Measurements from ENCODE around the gene ARVCF.

The ARVCF gene

DNA sequence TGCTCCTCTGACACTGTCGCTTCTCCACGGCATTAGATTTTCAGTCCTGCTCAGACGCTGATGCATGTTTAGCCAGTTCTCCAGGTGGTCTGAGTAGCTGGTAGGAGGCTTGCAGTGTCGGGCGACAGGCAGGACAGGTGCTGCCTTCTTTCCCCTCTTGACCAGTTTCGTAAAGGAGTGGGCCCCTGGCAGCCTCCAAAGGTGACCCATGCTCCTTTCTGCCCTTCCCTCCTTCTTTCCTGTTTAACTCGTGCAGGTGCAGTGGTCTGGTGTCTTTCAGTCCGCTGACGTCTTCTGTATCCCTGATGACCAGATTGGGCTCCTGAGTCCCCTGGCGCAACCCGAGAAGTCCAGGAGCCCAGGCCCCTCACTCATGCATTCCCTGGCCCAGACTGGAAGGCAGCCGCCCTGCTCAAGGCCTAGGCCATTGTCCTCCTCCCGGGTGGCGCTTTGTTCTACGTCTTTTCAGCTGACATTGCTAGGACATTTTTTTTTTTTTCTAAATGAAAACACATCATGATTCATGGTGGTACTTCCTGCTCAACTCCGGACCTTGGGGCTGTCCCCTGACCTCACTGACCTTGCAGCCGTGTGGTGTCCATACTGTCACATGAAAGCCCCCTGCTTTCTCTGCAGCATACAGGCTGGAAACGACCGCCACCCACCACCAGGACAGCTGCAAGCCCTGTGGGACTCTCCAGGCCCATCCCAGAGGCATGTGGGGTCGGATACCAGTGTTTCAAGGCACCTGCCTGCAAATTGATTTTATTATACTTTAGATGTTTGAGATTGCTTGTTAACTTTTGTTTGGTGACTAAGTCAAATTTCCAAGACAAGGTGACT is 49.5 kb downstream of the ARVCF start:
- Histone ChIP-seq H3K27ac (ENCODE audit: low read depth, low read length, severe bottlenecking) (no peak overlapping the region), H3K4me1 (ENCODE audit: control insufficient read depth, insufficient read depth, low read length, poor library complexity, severe bottlenecking) (peaks cover 12% of the 10 kb centered on the region), H3K4me3 (ENCODE audit: extremely low read depth, insufficient read depth, low read length, poor library complexity, severe bottlenecking) (no peak overlapping the region), H3K36me3 (ENCODE audit: control insufficient read depth, insufficient read depth, low read length) (peaks cover 15% of the 10 kb centered on the region), H3K9me3 (ENCODE audit: control insufficient read depth, low read length) (no peaks in the 10 kb centered on the region)
- WGBS, 2 experiments (ENCODE audit: insufficient coverage in 2 of 2), result 85 to 90% methylated on average over 16 to 17 of the region's 20 CpGs

GRCh38 chr22:19965771-19966709 is 50.6 kb downstream of the ARVCF start:
- Histone ChIP-seq H3K4me1 (ENCODE audit: control insufficient read depth, insufficient read depth, low read length, poor library complexity, severe bottlenecking) (peaks cover 12% of the 10 kb centered on the region), H3K9me3 (ENCODE audit: control insufficient read depth, low read length) (no peaks in the 10 kb centered on the region), H3K27ac (ENCODE audit: low read depth, low read length, severe bottlenecking) (no peak overlapping the region), H3K36me3 (ENCODE audit: control insufficient read depth, insufficient read depth, low read length) (peaks cover 7% of the 10 kb centered on the region), H3K4me3 (ENCODE audit: extremely low read depth, insufficient read depth, low read length, poor library complexity, severe bottlenecking) (no peak overlapping the region)
- 79 to 91% methylated on average over 5 to 6 of the region's 10 CpGs for WGBS, 2 experiments (ENCODE audit: insufficient coverage in 2 of 2)

DNA sequence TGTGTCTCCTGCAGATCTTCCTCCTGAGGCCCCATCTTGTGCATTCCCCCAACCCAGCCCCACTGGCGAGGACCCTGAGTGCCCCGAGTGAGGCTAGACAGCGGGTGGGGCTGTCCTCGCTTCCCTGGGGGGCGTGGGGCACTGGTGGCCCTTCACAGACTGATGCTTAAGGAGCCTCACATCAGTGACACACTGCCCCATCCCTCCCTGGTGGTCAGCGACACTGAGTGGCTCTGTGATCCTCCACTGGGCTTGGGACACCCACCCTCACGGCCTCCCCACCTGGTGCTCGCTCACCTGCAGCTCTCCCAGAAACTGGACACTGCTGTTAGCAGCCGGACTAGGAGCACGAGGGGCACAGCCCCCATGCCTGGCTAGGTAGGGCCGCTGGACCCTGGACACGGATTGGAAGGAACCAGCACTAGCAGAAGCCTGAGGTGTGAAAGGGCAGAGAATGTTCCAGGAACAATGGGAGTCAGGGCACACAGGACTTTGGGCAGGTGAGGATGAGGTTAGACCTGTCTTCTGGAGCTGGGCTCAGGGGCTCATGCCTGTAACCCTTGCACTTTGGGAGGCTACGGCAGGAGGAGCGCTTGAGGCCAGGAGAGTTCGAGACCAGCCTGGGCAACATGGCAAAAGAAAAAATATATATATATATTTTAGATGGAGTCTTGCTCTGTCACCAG is 51.8 kb downstream of the ARVCF start:
- H3K27ac ChIP-seq (ENCODE audit: low read depth, low read length, severe bottlenecking), result no peak overlapping the region
- no peak overlapping the region for H3K4me3 ChIP-seq (ENCODE audit: extremely low read depth, insufficient read depth, low read length, poor library complexity, severe bottlenecking)
- H3K9me3 ChIP-seq (ENCODE audit: control insufficient read depth, low read length), result no peaks in the 10 kb centered on the region
- H3K4me1 ChIP-seq (ENCODE audit: control insufficient read depth, insufficient read depth, low read length, poor library complexity, severe bottlenecking), result peaks cover 12% of the 10 kb centered on the region
- H3K36me3 ChIP-seq (ENCODE audit: control insufficient read depth, insufficient read depth, low read length), result peaks cover 7% of the 10 kb centered on the region
- WGBS, 2 experiments (ENCODE audit: insufficient coverage in 2 of 2), result 92 to 96% methylated on average over 7 to 12 of the region's 15 CpGs

GRCh38 chr22:19963863-19964642 is 52.6 kb downstream of the ARVCF start:
- Histone ChIP-seq H3K27ac (ENCODE audit: low read depth, low read length, severe bottlenecking) (no peak overlapping the region), H3K4me1 (ENCODE audit: control insufficient read depth, insufficient read depth, low read length, poor library complexity, severe bottlenecking) (peaks cover 13% of the 10 kb centered on the region), H3K9me3 (ENCODE audit: control insufficient read depth, low read length) (no peaks in the 10 kb centered on the region), H3K36me3 (ENCODE audit: control insufficient read depth, insufficient read depth, low read length) (peaks cover 7% of the 10 kb centered on the region), H3K4me3 (ENCODE audit: extremely low read depth, insufficient read depth, low read length, poor library complexity, severe bottlenecking) (no peak overlapping the region)
- 92 to 94% methylated on average over 9 to 12 of the region's 12 CpGs for WGBS, 2 experiments (ENCODE audit: insufficient coverage in 2 of 2)

DNA sequence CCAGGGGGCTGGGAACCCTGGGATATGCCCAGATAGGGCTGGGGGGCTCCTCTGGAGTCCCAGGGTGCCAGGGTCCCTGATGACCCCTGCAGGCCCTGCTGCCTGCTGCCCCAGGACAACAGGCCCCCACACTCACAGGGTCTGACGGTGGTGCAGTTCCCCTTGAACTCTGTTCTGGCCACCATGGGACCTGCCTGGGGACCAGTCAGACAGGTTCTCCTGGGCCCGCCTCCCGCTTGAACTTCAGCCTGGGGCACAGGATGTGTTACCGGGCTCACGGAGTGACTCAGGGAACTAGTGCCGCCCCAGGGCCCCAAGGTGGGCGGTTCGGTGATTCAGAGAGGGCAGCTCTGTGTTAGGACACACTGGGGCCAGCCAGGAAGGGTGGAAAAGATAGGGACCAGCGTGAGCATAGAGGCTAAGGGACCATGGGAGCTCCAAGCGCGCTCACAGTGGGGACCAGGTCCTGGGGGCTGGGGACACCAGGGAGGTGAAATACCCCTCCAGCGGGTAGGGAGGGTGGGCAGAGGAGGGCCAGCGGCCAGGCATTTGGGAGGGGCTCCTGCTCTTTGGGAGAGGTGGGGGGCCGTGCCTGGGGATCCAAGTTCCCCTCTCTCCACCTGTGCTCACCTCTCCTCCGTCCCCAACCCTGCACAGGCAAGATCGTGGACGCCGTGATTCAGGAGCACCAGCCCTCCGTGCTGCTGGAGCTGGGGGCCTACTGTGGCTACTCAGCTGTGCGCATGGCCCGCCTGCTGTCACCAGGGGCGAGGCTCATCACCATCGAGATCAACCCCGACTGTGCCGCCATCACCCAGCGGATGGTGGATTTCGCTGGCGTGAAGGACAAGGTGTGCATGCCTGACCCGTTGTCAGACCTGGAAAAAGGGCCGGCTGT is 53.5 kb downstream of the ARVCF start:
- no peak overlapping the region for H3K4me3 ChIP-seq (ENCODE audit: extremely low read depth, insufficient read depth, low read length, poor library complexity, severe bottlenecking)
- no peak overlapping the region for H3K27ac ChIP-seq (ENCODE audit: low read depth, low read length, severe bottlenecking)
- peaks cover 19% of the 10 kb centered on the region for H3K4me1 ChIP-seq (ENCODE audit: control insufficient read depth, insufficient read depth, low read length, poor library complexity, severe bottlenecking)

DNA sequence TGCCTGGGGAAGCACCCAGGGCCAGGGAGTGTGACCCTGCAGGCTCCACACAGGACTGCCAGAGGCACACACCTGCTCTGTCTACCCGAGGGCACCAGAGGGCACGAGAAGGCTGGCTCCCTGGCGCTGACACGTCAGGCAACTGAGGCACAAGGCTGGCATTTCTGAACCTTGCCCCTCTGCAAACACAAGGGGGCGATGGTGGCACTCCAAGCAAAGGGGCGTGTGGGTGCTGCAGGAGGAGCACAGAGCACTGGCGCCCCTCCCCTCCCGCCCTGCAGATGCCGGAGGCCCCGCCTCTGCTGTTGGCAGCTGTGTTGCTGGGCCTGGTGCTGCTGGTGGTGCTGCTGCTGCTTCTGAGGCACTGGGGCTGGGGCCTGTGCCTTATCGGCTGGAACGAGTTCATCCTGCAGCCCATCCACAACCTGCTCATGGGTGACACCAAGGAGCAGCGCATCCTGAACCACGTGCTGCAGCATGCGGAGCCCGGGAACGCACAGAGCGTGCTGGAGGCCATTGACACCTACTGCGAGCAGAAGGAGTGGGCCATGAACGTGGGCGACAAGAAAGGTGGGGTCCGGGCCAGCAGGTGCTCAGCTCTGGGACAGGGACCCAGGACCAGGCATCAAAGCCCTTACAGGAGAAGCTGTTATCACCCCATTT is 54.2 kb downstream of the ARVCF start:
- H3K9me3 ChIP-seq (ENCODE audit: control insufficient read depth, low read length), result no peaks in the 10 kb centered on the region
- no peaks in the 10 kb centered on the region for H3K36me3 ChIP-seq (ENCODE audit: control insufficient read depth, insufficient read depth, low read length)
- H3K4me1 ChIP-seq (ENCODE audit: control insufficient read depth, insufficient read depth, low read length, poor library complexity, severe bottlenecking), result peaks cover 19% of the 10 kb centered on the region
- WGBS, 2 experiments (ENCODE audit: insufficient coverage in 2 of 2), result 59 to 63% methylated on average over 19 of the region's 22 CpGs
- H3K4me3 ChIP-seq (ENCODE audit: extremely low read depth, insufficient read depth, low read length, poor library complexity, severe bottlenecking), result no peak overlapping the region
- no peak overlapping the region for H3K27ac ChIP-seq (ENCODE audit: low read depth, low read length, severe bottlenecking)

More for the DNA sequence above, 53.5 kb downstream of the ARVCF start:
- WGBS, 2 experiments (ENCODE audit: insufficient coverage in 2 of 2), result 87 to 90% methylated on average over 29 of the region's 30 CpGs
- Histone ChIP-seq H3K36me3 (ENCODE audit: control insufficient read depth, insufficient read depth, low read length) (peaks cover 1% of the 10 kb centered on the region), H3K9me3 (ENCODE audit: control insufficient read depth, low read length) (no peaks in the 10 kb centered on the region)

DNA sequence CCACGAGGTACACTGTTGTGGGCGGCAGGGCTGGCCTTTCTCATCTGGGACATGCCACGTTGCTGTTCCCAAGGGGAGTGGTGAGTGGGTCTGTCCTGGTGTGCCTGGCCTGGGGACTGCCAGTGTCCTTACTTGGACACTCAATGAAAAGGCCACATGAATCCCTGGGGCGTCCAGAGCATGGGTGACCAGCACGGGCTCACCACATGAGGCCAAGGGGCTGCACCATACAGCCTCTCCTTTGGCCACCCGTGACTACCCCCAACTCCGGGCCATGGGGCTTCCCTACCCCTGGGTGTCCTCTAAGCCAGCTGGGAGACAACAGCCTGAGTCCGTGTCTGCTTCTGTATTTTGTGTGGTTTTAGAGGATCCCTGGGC is 54.8 kb downstream of the ARVCF start:
- Histone ChIP-seq H3K27ac (ENCODE audit: low read depth, low read length, severe bottlenecking) (no peak overlapping the region), H3K4me1 (ENCODE audit: control insufficient read depth, insufficient read depth, low read length, poor library complexity, severe bottlenecking) (peaks cover 14% of the 10 kb centered on the region), H3K4me3 (ENCODE audit: extremely low read depth, insufficient read depth, low read length, poor library complexity, severe bottlenecking) (no peak overlapping the region), H3K36me3 (ENCODE audit: control insufficient read depth, insufficient read depth, low read length) (no peaks in the 10 kb centered on the region), H3K9me3 (ENCODE audit: control insufficient read depth, low read length) (no peaks in the 10 kb centered on the region)
- WGBS, 2 experiments (ENCODE audit: insufficient coverage in 2 of 2), result 90 to 92% methylated on average over 6 of the region's 8 CpGs

- no peak overlapping the region for H3K4me3 ChIP-seq (ENCODE audit: extremely low read depth, insufficient read depth, low read length, poor library complexity, severe bottlenecking)
- H3K27ac ChIP-seq (ENCODE audit: low read depth, low read length, severe bottlenecking), result no peak overlapping the region
- no peaks in the 10 kb centered on the region for H3K36me3 ChIP-seq (ENCODE audit: control insufficient read depth, insufficient read depth, low read length)
- 91 to 93% methylated on average over 9 of the region's 9 CpGs for WGBS, 2 experiments (ENCODE audit: insufficient coverage in 2 of 2)
- H3K4me1 ChIP-seq (ENCODE audit: control insufficient read depth, insufficient read depth, low read length, poor library complexity, severe bottlenecking), result peaks cover 14% of the 10 kb centered on the region
- H3K9me3 ChIP-seq (ENCODE audit: control insufficient read depth, low read length), result no peaks in the 10 kb centered on the region
These were observed 55.4 kb downstream of the ARVCF start for GRCh38 chr22:19961201-19961580.

- Histone ChIP-seq H3K4me1 (ENCODE audit: control insufficient read depth, insufficient read depth, low read length, poor library complexity, severe bottlenecking) (peaks cover 14% of the 10 kb centered on the region), H3K27ac (ENCODE audit: low read depth, low read length, severe bottlenecking) (no peak overlapping the region), H3K4me3 (ENCODE audit: extremely low read depth, insufficient read depth, low read length, poor library complexity, severe bottlenecking) (no peak overlapping the region), H3K36me3 (ENCODE audit: control insufficient read depth, insufficient read depth, low read length) (no peaks in the 10 kb centered on the region), H3K9me3 (ENCODE audit: control insufficient read depth, low read length) (no peaks in the 10 kb centered on the region)
- 92 to 95% methylated on average over 12 of the region's 12 CpGs for WGBS, 2 experiments (ENCODE audit: insufficient coverage in 2 of 2)
These were observed 56.0 kb downstream of the ARVCF start for GRCh38 chr22:19960491-19961200.
